H9 (cell line): ENCODE results near the gene NDUFV3. TPM values are rescaled to one million over a fixed set of nuclear protein-coding genes. Genes with fewer than 3 reads are reported as not detected.
A peak's percentile ranks its signal among the peaks of the same experiment; 100 is the strongest.

Experiments
- DNase-seq: peaks from one replicate; pipeline ENCODE4 v3.0.0-alpha.2; 2017
- H2AFZ ChIP-seq: one replicate; pipeline ENCODE4 v1.6.1; 2013; ENCODE audit warnings: mild to moderate bottlenecking, low read length, control low read depth, moderate library complexity
- H2AK5ac ChIP-seq: 2 replicates; pipeline ENCODE4 v1.6.1; 2013; ENCODE audit warnings: low read length, control low read depth, mixed read lengths; ENCODE audit not compliant: insufficient read length
- H2BK120ac ChIP-seq: one replicate; pipeline ENCODE4 v1.6.1; 2013; ENCODE audit warnings: low read depth, mild to moderate bottlenecking, low read length, control low read depth, inconsistent platforms; ENCODE audit not compliant: poor library complexity, severe bottlenecking
- H2BK12ac ChIP-seq: 2 replicates; pipeline ENCODE4 v1.6.1; 2013; ENCODE audit warnings: low read length, control low read depth, mixed read lengths, low read depth; ENCODE audit not compliant: insufficient read length
- H2BK15ac ChIP-seq: 2 replicates; pipeline ENCODE4 v1.6.1; 2013; ENCODE audit warnings: low read depth, low read length, control low read depth
- H2BK20ac ChIP-seq: one replicate; pipeline ENCODE4 v1.6.1; 2013; ENCODE audit warnings: low read depth, mild to moderate bottlenecking, low read length, control low read depth, inconsistent platforms; ENCODE audit not compliant: poor library complexity, severe bottlenecking
- H2BK5ac ChIP-seq: 2 replicates; pipeline ENCODE4 v1.6.1; 2013; ENCODE audit warnings: low read length, control low read depth, mixed read lengths; ENCODE audit not compliant: insufficient read length
- H3K14ac ChIP-seq: 2 replicates; pipeline ENCODE4 v1.6.1; 2013; ENCODE audit warnings: low read length, control low read depth; ENCODE audit not compliant: insufficient read depth
- H3K18ac ChIP-seq: 2 replicates; pipeline ENCODE4 v1.6.1; 2013; ENCODE audit warnings: low read depth, mild to moderate bottlenecking, mixed read lengths, low read length, control low read depth; ENCODE audit not compliant: insufficient read length
- H3K23ac ChIP-seq: 2 replicates; pipeline ENCODE4 v1.6.1; 2013; ENCODE audit warnings: low read length, control low read depth, mixed read lengths, low read depth; ENCODE audit not compliant: insufficient read length
- H3K23me2 ChIP-seq: 2 replicates; pipeline ENCODE4 v1.6.1; 2013; ENCODE audit warnings: low read depth, mild to moderate bottlenecking, mixed read lengths, low read length, control low read depth; ENCODE audit not compliant: insufficient read length, poor library complexity, severe bottlenecking
- H3K27ac ChIP-seq: 2 replicates; pipeline ENCODE4 v1.5.1; 2013; ENCODE audit warnings: low read length, control low read depth, mixed read lengths, low read depth; ENCODE audit not compliant: insufficient read length
- H3K27me3 ChIP-seq: 2 replicates; pipeline ENCODE4 v1.6.1; 2013; ENCODE audit warnings: low read length, control low read depth, inconsistent platforms; ENCODE audit not compliant: insufficient read depth
- H3K4ac ChIP-seq: 2 replicates; pipeline ENCODE4 v1.6.1; 2013; ENCODE audit warnings: low read depth, mild to moderate bottlenecking, control low read depth, inconsistent platforms, low read length, moderate library complexity
- H3K4me1 ChIP-seq: 2 replicates; pipeline ENCODE4 v1.6.1; 2013; ENCODE audit warnings: low read length, control low read depth, inconsistent platforms; ENCODE audit not compliant: insufficient read depth
- H3K4me2 ChIP-seq: 2 replicates; pipeline ENCODE4 v1.6.1; 2013; ENCODE audit warnings: low read length, control low read depth, mixed read lengths; ENCODE audit not compliant: insufficient read length, insufficient read depth
- H3K56ac ChIP-seq: 2 replicates; pipeline ENCODE4 v1.6.1; 2013; ENCODE audit warnings: low read depth, mild to moderate bottlenecking, mixed read lengths, low read length, control low read depth; ENCODE audit not compliant: insufficient read length
- H3K79me1 ChIP-seq: 2 replicates; pipeline ENCODE4 v1.6.1; 2013; ENCODE audit warnings: low read depth, mild to moderate bottlenecking, moderate library complexity, low read length, control low read depth, inconsistent platforms; ENCODE audit not compliant: insufficient read depth, poor library complexity, severe bottlenecking
- H3K79me2 ChIP-seq: 2 replicates; pipeline ENCODE4 v1.6.1; 2013; ENCODE audit warnings: low read length, control low read depth, inconsistent platforms; ENCODE audit not compliant: insufficient read depth
- H3K9ac ChIP-seq: 2 replicates; pipeline ENCODE4 v1.6.1; 2013; ENCODE audit warnings: low read length, control low read depth, mixed read lengths; ENCODE audit not compliant: insufficient read length; ENCODE audit errors: extremely low read depth
- H3K9me3 ChIP-seq: one replicate; pipeline ENCODE4 v1.6.1; 2013; ENCODE audit warnings: low read depth, low read length, inconsistent platforms; ENCODE audit not compliant: control insufficient read depth
- H3T11ph ChIP-seq: one replicate; pipeline ENCODE4 v1.6.1; 2013; ENCODE audit warnings: mild to moderate bottlenecking, low read length, control low read depth, inconsistent platforms
- H4K20me1 ChIP-seq: one replicate; pipeline ENCODE4 v1.6.1; 2013; ENCODE audit not compliant: control insufficient read depth, insufficient read length, insufficient read depth
- H4K5ac ChIP-seq: 2 replicates; pipeline ENCODE4 v1.6.1; 2013; ENCODE audit warnings: low read depth, mild to moderate bottlenecking, mixed read lengths, low read length, control low read depth; ENCODE audit not compliant: insufficient read length
- H4K8ac ChIP-seq: replicated peaks from 2 replicates; pipeline ENCODE4 v1.6.1; 2013; ENCODE audit warnings: low read length, control low read depth, mixed read lengths, low read depth; ENCODE audit not compliant: insufficient read length
- H4K91ac ChIP-seq: 2 replicates; pipeline ENCODE4 v1.6.1; 2013; ENCODE audit warnings: low read depth, mild to moderate bottlenecking, moderate library complexity, mixed read lengths, low read length, control low read depth; ENCODE audit not compliant: insufficient read length
- H3K27ac Mint-ChIP-seq, 3 experiments: 2 replicates in 2 of 3; 3 replicates in 1 of 3; pipeline ENCODE4 v1.8.0; 2020 to 2021; ENCODE audit warnings: mixed read lengths in 3 of 3, mild to moderate bottlenecking in 1 of 3, moderate library complexity in 1 of 3
- H3K27me3 Mint-ChIP-seq: 2 replicates; pipeline ENCODE4 v1.8.0; 2021; ENCODE audit warnings: low read depth, mild to moderate bottlenecking, moderate library complexity, mixed read lengths
- H3K36me3 Mint-ChIP-seq, 3 experiments: 2 replicates in 2 of 3; 3 replicates in 1 of 3; pipeline ENCODE4 v1.8.0; 2020 to 2021; ENCODE audit warnings: low read depth in 3 of 3, mixed read lengths in 3 of 3; ENCODE audit not compliant: insufficient read depth in 1 of 3
- H3K4me1 Mint-ChIP-seq, 2 experiments: 2 replicates each; pipeline ENCODE4 v1.8.0; 2020; ENCODE audit warnings: mixed read lengths in 2 of 2
- H3K4me3 Mint-ChIP-seq, 2 experiments: 2 replicates in 1 of 2; 3 replicates in 1 of 2; pipeline ENCODE4 v1.8.0; 2020 to 2021; ENCODE audit warnings: mild to moderate bottlenecking in 2 of 2, mixed read lengths in 2 of 2, moderate library complexity in 1 of 2
- H3K9me3 Mint-ChIP-seq, 2 experiments: 2 replicates in 1 of 2; 3 replicates in 1 of 2; pipeline ENCODE4 v1.8.0; 2020; ENCODE audit warnings: mild to moderate bottlenecking in 2 of 2, mixed read lengths in 2 of 2, moderate library complexity in 1 of 2
- WGBS: extraction: QIAGEN DNeasy Blood & Tissue Kit; methylation state at CpG from one replicate; pipeline ENCODE4 v1.1.7; 2013; ENCODE audit warnings: missing lambda C conversion rate, low lambda C conversion rate, mixed read lengths; ENCODE audit not compliant: insufficient read length; ENCODE audit errors: extremely low coverage; 5-methylcytosine and 5-hydroxymethylcytosine counted together
- long read RNA-seq: library from polyadenylated mRNA; unstranded; transcript quantifications from one replicate; pipeline ENCODE4 v2.0.0, GENCODE V29; 2020
- total RNA-seq: library from RNA; stranded (reverse); gene quantifications from 2 replicates; pipeline ENCODE4 v1.2.1, GENCODE V29; 2021
- TF ChIP-seq, protein P1 (sequence below): fragments of 200-600 bp; sonication (generic); conservative IDR thresholded peaks from 3 replicates; pipeline ENCODE4 v1.8.0; 2021; ENCODE audit warnings: antibody characterized with exemption, mild to moderate bottlenecking

NDUFV3 gene
- total RNA-seq, result 32.6 and 35.6 TPM in 2 replicates
- long read RNA-seq, full-length matches to known transcripts, result 111 of 131 reads
- long read RNA-seq, partial matches to known transcripts, result 10 of 131 reads
- long read RNA-seq, other reads (novel, unspliced or antisense), result 10 of 131 reads

DNA sequence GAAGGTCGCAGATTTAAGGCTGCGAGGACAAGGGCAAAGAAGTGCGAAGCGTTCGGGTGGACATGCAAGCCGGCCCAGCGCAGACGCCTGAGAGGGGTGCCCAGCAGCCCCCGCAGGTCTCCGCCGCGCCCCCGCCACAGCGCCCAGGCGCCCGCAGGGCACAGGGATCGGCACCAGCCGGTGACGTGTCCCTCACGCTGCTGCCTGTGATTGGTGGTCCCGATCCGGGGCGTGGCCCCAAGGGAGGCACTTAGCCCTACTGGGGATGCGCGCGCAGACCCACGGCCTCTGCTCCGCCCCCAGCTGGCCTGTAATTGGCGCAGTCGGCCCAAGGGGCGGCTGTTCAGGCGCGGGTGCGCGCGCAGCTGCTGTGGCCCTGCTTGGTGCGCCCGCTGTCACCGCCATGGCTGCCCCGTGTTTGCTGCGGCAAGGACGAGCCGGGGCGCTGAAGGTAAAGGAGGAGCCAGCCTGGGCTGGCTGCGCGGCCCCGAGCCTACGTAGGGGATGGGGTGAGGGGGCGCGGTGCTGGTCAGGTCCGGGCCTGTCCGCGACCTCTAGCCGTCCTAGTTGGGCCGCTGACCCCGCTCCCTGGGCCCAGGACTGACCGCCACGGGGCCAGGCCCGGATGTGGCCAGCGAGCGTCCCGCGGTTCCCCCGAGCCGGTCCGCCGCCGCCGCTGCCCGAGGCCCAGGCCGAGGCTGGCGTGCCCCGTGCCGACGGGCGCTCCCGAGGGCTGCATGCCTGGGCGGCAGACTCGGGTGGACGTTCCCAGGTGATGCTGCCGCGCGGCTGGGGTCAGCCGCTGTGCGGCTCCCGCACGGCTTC is at the start of gene NDUFV3:
NDUFV3 (plus strand) TSS at position 379 of the 825 bp plus-strand sequence; CDS start at position 404, 25 bp downstream.
- Histone ChIP-seq H3K4ac (no peak within 1 kb of the TSS), H3K9ac (peak within 1 kb of the TSS; percentile 74), H2BK120ac (no peak within 1 kb of the TSS), H4K8ac (no peak within 1 kb of the TSS), H3K14ac (peak within 1 kb of the TSS; percentile 89), H3K4me1 (no peaks in the 10 kb centered on the region; the same call in 1 of the 2 replicates), H4K5ac (peak within 1 kb of the TSS; percentile 14), H2BK15ac (no peak within 1 kb of the TSS), H3K79me1 (peaks cover 3% of the 10 kb centered on the region), H3K4me2 (peak within 1 kb of the TSS; percentile 59), H4K20me1 (no peaks in the 10 kb centered on the region), H2BK12ac (no peak within 1 kb of the TSS), H2AFZ (no peak within 1 kb of the TSS), H3K23me2 (peaks cover 3% of the 10 kb centered on the region), H2BK20ac (no peak within 1 kb of the TSS), H3T11ph (no peak within 1 kb of the TSS), H3K27ac (no peak within 1 kb of the TSS), H3K79me2 (peaks cover 3% of the 10 kb centered on the region; the same call in 1 of the 2 replicates), H2AK5ac (no peak within 1 kb of the TSS), H3K9me3 (no peaks in the 10 kb centered on the region), H3K56ac (no peak within 1 kb of the TSS), H3K18ac (peak within 1 kb of the TSS; percentile 93), H4K91ac (no peak within 1 kb of the TSS), H3K27me3 (no peaks in the 10 kb centered on the region), H2BK5ac (no peak within 1 kb of the TSS), H3K23ac (no peak within 1 kb of the TSS)
- Mint-ChIP-seq H3K4me3 (peak within 1 kb of the TSS; percentile 89 to 90), H3K36me3 (peaks cover 15 to 22% (median 16%) of the 10 kb centered on the region in 3 experiments), H3K27me3 (no peaks in the 10 kb centered on the region), H3K9me3 (no peaks in the 10 kb centered on the region), H3K4me1 (peaks cover 7 to 11% of the 10 kb centered on the region in 2 experiments; a peak in 3 of 4 replicates), H3K27ac (peak within 1 kb of the TSS; percentile 93 to 94 (median 94))
- no CpG with 5 or more reads among the region's 87 CpGs for WGBS
- DNase-seq, result peak; percentile 99
- TF ChIP-seq, protein P1, sequence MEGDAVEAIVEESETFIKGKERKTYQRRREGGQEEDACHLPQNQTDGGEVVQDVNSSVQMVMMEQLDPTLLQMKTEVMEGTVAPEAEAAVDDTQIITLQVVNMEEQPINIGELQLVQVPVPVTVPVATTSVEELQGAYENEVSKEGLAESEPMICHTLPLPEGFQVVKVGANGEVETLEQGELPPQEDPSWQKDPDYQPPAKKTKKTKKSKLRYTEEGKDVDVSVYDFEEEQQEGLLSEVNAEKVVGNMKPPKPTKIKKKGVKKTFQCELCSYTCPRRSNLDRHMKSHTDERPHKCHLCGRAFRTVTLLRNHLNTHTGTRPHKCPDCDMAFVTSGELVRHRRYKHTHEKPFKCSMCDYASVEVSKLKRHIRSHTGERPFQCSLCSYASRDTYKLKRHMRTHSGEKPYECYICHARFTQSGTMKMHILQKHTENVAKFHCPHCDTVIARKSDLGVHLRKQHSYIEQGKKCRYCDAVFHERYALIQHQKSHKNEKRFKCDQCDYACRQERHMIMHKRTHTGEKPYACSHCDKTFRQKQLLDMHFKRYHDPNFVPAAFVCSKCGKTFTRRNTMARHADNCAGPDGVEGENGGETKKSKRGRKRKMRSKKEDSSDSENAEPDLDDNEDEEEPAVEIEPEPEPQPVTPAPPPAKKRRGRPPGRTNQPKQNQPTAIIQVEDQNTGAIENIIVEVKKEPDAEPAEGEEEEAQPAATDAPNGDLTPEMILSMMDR, result no peak
